GM19452 (cell line): ENCODE results near the gene ULK1.
A peak's percentile ranks its signal among the peaks of the same experiment; 100 is the strongest.
"Not testable (repeated sequence)": the region's sequence is repeated elsewhere in the genome, so short reads cannot be mapped to it uniquely, and the experiment has no call there.

Experiments
- ATAC-seq: cut with Tn5 transposase; IDR thresholded peaks from one replicate; pipeline ENCODE4 v1.9.1; 2021; ENCODE audit not compliant: unreplicated experiment

The ULK1 gene

GRCh38 chr12:131941116-131941986, 46.9 kb downstream of the ULK1 start:
- ATAC-seq = no peak

GRCh38 chr12:131941987-131942341, 47.5 kb downstream of the ULK1 start:
- ATAC-seq = no peak

GRCh38 chr12:131942671-131943070, 48.2 kb downstream of the ULK1 start:
- ATAC-seq = no peak

DNA sequence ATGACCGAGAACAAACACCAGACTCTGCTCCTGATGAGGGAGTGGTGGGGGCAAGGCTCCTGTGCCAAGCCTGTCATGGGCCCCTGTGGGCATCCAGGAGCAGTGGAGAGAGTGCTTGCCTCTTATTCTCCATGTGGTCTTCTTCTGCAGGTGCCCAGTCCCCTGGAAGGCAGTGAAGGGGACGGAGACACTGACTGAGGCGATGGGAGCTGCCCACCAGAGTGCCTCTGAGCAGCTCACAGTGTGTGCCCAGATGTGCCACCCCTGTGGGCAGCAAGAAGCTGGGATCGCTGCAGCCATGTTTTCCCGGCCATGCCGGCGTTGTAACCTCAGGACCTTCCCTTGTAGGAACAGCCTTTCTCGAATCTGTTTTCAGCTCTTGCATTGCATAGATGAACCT, 49.0 kb downstream of the ULK1 start:
- no peak for ATAC-seq

- ATAC-seq = no peak
Measured at GRCh38 chr12:131943876-131944275, 49.5 kb downstream of the ULK1 start.

DNA sequence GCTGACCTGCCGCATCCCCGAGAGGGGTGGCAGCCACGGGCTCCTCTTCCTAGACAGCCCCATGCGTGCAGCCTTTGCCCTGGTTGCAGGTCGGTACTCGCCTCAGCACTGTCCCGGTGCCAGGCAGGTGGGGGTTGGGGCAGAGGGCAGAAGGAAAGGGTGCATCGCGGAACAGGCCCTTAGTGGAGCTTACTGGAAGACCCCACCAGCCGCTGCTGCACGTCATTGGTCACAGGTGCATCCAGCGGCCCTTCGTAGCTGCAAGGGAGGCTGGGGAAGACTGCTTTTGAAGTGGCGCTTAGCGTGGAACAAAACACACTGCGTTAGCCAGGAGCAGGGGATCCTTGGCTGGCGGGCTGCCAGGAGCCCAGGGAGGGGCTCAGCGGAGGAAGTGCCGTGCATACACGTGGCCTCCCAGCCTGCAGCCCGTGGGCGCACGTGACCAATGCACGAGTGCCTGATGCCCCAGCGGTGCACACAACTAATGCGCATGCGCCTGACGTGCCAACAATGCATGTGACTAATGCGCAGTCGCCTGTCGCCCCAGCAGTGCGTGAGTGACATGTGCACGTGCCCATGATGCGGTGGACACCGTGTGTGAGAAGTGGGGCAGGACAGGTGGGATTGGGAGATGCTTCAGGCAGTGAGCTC, 50.3 kb downstream of the ULK1 start:
- ATAC-seq = no peak

DNA sequence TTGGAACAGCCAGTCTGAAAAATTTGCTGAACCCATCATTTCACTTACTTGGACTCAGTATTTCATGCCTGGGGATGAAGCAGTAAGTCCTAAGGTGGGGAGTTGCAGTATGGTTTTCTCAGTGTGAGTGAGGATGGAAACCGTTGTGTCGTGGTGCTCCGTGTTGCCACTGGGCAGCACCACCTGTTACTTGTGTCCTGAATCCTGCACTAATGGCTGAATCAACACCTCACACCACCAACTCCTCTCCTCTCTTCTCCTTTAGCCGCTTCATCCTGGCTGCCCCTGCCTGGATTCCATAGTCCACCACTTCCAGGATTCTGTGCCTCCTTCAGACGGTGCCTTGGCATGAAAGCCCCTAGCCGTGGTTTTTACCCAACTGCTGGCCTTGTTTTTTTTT, 52.3 kb downstream of the ULK1 start:
- ATAC-seq = no peak

DNA sequence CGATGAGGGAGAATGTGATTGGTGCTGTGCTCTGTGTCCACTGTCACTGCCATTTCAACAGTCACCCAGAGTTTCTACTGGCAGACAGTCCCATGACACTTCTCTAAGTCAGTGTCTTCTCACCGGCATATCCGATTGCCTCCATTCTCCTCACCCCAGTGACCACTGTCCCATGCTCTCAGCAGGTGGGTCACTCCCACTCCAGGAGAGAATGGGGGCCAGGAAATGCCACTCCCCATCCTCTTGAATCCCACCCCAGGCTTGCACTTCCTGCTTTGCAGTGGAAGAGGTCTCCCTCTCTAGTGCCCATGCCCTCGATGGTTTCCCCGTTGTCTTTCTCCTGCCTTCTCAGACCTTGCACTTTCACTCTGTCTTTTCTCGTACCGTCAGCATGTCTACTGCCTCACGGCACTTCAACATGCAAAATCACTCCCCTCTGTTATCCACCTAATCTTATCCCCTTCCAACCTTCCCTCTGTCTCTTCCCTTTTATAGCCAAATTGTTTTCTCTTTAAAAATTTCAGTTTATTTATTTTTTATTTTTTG, 53.1 kb downstream of the ULK1 start:
- no peak for ATAC-seq

DNA sequence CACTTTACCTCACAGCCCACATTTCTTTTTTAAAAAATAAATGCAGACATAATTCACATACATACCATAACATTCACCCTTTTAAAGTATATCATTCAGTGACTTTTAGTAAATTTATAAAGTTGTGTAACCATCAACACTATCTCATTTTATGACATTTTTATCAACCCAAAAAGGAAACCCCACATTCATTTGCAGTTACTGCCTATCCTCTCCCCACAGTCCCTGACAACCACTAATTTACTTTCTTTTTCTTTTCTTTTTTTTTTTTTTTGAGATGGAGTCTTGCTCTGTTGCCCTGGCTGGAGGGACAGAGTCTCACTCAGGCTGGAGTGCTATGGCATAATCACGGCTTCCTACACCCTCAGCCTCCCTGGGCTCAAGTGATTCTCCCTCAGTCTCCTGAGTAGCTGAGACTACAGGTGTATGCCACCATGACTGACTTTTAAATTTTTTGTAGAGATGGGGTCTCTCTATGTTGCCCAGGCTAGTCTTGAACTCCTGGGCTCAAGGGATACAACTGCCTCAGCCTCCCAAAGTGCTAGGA, 53.8 kb downstream of the ULK1 start:
- no peak for ATAC-seq

GRCh38 chr12:131948713-131949430, 54.5 kb downstream of the ULK1 start:
- ATAC-seq = not testable (repeated sequence)

- ATAC-seq = peak; percentile 89
Measured at GRCh38 chr12:131949431-131950181, 55.2 kb downstream of the ULK1 start, which contains the start of gene EP400. EP400 (plus strand) TSS chr12:131949942; CDS start chr12:131960620, 10,678 bp downstream.

DNA sequence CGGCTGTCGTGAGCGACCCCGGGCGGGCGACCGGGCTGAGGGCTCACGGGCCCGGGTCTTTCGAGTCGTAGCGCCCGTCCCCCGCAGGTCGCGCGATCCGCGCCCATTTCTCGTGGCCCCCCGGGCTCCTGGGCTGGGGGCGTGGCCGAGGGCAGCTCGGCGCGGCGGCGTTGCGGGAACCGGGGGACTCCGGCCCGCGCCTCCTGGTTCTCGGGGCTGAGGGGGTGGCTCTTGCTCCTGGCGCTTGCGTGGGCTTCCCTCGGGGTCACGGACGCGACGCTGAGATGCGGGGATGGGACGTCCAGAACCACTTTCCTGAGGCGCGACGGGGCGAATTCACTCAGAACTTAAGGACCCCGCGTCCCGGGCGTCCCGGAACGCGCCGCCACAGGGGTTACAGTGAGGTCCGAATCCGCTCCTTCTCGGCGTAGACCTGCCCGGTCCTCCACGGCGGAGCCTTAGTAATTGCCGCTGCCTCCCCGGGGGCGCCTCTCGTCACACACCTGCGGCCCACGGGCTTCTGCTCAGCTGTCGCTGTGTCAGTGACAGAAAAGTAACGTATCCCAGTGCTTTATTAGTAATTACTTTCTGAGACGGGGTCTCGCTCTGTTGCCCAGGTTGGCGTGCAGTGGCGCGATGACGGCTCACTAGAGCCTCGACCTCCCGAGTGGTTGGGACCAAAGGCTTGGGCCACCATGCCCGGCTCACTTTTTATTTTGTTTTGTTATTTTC, 55.9 kb downstream of the ULK1 start:
- ATAC-seq = peak; percentile 34

DNA sequence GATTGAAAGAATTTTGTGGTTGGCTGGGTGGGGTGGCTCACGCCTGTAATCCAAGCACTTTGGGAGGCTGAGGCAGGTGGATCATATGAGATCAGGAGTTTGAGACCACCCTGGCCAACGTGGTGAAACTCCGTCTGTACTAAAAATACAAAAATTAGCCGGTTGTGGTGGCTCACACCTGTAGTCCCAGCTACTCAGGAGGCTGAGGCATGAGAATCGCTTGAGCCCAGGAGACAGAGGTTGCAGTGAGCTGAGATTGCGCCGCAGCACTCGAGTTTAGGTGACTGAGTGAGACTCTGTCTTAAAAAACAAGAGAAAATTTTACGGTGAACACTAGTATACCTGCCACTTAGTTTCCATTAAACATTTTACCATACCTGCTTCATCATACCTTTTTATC, 59.4 kb downstream of the ULK1 start:
- ATAC-seq = not testable (repeated sequence)

DNA sequence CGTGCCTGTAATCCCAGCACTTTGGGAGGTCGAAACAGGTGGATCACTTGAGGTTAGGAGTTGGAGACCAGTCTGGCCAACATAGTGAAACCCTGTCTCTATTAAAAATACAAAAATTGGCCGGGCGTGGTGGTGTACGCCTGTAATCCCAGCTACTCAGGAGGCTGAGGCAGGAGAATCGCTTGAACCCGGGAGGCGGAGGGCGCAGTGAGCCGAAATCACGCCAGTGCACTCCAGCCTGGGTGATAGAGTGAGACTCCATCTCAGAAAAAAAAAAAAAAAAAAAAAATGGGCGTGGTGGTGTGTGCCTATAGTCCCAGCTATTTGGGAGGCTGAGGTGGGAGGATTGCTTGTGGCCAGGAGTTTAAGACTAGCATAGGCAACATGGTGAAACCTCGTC, 60.0 kb downstream of the ULK1 start:
- not testable (repeated sequence) for ATAC-seq

- ATAC-seq = no peak
Measured at GRCh38 chr12:131959116-131959515, 64.7 kb downstream of the ULK1 start.

GRCh38 chr12:131959641-131960589, 65.5 kb downstream of the ULK1 start:
- no peak for ATAC-seq

GRCh38 chr12:131960590-131961325, 66.3 kb downstream of the ULK1 start:
- ATAC-seq = not testable (repeated sequence)

DNA sequence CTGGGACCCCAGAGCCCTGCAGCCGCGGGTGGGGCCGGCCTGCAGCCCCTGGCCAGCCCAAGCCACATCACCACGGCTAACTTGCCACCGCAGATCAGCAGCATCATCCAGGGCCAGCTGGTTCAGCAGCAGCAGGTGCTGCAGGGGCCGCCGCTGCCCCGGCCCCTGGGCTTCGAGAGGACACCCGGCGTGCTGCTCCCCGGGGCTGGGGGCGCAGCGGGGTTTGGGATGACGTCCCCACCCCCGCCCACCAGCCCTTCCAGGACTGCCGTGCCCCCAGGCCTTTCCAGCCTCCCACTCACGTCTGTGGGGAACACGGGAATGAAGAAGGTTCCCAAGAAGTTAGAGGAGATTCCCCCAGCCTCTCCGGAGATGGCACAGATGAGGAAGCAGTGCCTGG, 66.9 kb downstream of the ULK1 start:
- ATAC-seq = not testable (repeated sequence)
